GM21526 (cell line): Measurements from ENCODE around the gene SPPL2C.

Experiments used
- ATAC-seq: cut with Tn5 transposase; IDR thresholded peaks from one replicate; pipeline ENCODE4 v1.9.1; 2021; ENCODE audit warnings: moderate library complexity; ENCODE audit not compliant: unreplicated experiment, low FRiP score

The SPPL2C gene

DNA sequence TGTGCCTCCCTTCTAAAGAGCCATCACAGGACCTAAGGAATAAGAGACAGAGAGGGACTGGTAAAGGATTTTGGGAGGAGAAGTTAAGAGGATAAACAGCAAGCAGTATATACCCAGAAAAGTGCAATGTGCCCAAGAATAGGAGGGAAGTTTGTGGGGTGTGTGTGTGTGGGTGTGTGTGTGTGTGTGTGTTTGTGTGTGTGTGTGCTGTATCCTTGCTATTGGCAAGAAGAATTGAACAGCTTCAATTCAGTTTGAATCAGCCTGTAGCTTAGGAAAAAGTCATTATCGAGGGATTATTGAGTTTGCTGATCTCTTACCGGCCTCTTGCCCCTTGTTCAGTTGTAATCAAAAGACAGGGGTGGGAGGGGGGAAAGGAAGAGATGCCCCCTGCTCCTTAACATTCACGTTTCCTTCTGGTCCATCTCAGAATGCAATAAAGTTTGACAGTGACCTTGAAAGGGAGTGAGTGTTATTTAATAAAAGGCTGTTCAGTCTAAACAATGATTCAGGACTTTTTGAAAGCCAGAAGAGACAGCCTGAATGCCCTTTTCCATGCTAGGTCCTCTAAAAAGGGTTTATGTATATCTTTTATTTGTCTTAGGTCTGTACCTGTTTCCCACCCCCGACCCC, 25.8 kb downstream of the SPPL2C start:
- ATAC-seq, result no peak

DNA sequence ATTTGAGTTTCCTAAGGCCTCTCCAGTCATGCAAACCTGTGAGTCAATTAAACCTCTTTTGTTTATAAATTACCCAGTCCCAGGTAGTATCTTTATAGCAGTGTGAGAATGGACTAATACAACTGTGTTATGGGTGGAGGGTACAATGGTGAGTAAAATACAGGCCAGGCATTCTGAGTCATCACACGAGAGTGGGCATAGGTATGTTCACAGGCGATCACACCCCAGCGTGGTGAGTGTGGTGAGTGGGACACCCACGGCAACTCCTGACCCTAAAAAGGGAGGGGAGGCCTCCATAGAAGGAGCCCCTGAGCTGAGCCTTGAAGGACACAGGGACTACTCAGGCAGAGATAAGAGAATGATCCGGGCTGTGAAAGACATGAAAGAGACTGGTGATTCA, 27.0 kb downstream of the SPPL2C start:
- ATAC-seq, result no peak

DNA sequence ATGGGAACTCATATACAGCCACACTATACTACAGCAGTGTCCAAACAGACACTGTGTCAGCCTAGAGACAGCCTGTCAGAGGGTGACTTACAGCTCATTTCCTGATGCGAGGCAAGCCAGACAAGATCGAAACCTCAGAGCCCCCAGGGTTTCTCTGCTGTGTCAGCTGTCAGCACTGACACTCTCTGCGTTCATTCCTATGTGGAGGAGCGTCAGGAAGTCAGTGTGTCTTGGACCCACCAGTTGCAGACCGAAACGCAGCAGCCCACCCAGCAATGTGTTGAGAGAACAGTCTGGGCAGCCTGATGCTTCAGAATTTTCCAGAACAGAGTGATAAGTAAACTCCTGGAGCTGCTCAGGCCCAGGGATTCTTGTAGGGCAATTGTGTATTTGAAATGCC, 29.0 kb downstream of the SPPL2C start:
- ATAC-seq, result no peak

DNA sequence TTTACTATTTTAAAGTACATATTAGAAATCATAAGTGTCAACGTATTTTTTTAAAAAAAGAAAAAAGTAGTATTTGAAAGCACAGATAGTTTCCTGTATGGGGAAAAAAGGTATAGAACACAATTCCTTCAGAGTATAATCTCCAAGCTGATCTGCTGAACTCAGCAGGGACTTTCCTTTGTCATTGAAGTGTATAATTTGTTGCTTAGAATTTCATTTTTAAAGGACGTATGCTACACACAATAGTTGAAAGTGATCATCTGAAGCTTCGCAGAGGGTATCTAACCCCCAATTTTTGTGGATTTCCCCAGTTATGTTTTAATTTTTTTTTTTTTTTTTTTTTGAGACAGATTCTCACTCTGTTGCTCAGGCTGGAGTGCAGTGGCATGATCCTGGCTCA, 29.5 kb downstream of the SPPL2C start:
- no peak for ATAC-seq

DNA sequence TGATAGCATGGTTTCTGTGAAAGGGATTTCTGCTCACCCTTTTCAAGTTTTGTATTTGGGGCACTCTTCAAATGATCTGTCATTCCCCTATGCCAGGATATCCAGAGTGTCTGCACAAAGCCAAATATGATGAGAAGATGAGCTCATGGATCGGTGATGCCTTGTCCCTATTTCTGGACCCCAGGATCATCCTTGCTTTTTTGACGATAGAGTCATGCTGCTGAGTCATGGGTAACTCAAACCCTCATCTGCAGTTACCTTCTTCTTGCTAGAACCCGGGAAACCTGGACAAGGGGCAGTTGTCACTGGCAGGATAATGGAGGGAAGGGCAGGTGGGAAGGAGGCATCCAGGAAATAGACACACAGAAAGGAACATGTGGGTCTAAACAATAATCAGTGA, 31.9 kb downstream of the SPPL2C start:
- ATAC-seq, result no peak

DNA sequence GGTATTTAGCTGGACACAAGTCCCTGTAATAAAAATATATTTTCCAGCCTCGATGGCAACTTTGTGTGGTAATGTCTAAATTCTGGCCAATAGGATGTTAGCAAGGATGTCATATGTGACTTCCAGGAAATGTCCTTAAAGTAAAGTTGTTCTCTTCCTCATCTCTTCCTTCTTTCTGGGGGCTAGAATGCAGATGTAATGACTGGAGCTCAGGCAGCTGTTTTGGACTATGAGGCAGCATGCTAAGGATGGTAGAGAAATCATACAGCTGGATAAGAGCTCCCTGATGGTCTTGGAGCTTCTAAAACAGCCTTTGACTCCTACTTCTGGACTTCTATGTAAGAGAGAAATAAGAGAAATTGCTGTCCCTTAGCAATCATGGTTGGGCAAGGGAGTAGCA, 32.8 kb downstream of the SPPL2C start:
- no peak for ATAC-seq

DNA sequence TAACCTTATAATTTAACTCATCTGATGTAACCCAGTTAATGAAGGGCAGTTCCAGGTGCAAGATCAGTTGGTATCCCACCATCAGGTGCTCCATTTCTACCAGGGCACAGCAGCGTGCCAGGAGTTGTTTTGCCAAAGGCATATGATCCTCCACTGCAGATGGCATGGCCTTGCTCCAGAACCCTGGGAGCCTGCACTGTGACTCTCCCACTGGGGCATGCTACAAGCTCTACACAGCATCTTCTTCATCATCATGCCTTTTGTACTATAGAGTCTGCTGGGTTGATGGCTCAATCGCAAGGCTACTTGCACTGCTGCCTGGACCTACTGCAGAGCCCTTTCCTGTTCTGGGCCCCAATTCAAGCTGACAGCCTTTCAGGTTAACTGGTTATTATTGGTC, 38.4 kb downstream of the SPPL2C start:
- no peak for ATAC-seq

DNA sequence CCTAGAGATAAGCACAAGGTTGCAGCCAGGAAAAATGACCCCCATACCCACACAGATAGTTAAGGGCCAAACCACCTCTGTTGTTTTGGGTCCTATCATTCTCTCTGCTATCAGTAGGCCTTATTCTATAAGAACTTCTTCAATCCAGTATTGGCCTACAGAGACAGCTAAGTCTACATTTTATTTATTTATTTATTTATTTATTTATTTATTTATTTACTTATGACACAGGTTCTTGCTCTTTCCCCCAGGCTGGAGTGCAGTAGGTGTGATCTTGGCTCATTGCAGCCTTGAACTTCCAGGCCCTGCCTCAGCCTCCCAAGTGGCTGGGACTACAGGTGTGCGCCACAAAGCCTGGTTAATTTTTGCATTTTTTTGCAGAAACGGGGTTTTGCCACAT, 42.2 kb downstream of the SPPL2C start:
- no peak for ATAC-seq

DNA sequence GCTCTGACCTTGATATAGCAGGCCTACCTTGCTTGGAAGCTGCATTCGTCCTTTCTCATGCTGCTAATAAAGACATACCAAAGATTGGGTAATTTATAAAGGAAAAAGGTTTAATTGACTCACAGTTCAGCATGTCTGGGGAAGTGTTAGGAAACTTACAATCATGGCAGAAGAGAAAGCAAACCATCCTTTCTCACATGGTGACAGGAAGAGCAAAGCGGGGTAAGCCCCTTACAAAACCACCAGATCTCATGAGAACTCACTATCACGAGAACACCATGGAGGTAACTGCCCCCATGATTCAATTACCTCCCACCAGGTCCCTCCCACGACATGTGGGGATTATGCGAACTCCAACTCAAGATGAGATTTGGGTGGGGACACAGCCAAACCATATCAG, 43.7 kb downstream of the SPPL2C start:
- no peak for ATAC-seq

DNA sequence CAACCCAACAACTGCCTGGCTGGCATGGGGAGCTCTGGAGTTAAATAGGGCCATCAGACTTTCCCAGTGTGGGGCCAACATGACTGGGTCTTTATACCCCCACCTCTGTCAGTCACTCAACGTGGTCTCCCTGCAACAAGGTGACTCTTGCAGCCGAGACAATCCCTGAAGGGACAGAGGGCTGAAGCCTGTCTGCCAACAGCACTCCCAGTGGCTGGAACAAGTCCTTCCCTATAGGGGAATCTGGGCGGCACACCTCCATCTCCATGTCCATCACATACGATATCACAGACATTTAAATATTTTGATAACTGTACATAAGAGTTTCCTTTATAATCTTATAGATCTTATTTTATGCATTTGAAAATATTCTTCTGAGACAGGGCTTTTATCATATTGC, 44.9 kb downstream of the SPPL2C start:
- no peak for ATAC-seq

DNA sequence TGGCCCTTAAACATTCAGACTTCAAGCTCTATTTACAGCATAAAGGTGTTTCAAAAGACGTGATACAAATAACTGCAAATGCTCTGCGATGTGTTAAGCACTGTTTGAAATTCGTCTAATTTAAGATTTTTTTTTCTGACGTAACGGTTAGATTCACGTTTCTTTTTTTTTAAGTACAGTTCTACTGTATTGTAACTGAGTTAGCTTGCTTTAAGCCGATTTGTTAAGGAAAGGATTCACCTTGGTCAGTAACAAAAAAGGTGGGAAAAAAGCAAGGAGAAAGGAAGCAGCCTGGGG, 49.0 kb downstream of the SPPL2C start:
- ATAC-seq, result no peak

DNA sequence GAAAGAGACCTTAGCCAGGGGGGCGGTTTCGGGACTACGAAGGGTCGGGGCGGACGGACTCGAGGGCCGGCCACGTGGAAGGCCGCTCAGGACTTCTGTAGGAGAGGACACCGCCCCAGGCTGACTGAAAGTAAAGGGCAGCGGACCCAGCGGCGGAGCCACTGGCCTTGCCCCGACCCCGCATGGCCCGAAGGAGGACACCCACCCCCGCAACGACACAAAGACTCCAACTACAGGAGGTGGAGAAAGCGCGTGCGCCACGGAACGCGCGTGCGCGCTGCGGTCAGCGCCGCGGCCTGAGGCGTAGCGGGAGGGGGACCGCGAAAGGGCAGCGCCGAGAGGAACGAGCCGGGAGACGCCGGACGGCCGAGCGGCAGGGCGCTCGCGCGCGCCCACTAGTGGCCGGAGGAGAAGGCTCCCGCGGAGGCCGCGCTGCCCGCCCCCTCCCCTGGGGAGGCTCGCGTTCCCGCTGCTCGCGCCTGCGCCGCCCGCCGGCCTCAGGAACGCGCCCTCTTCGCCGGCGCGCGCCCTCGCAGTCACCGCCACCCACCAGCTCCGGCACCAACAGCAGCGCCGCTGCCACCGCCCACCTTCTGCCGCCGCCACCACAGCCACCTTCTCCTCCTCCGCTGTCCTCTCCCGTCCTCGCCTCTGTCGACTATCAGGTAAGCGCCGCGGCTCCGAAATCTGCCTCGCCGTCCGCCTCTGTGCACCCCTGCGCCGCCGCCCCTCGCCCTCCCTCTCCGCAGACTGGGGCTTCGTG, 49.5 kb downstream of the SPPL2C start, which contains the start of gene MAPT:
Gene MAPT (plus strand): TSS at position 533 of the 763 bp plus-strand sequence. CDS start 67,784 bp downstream, outside the sequence.
- ATAC-seq, result peak; percentile 77

DNA sequence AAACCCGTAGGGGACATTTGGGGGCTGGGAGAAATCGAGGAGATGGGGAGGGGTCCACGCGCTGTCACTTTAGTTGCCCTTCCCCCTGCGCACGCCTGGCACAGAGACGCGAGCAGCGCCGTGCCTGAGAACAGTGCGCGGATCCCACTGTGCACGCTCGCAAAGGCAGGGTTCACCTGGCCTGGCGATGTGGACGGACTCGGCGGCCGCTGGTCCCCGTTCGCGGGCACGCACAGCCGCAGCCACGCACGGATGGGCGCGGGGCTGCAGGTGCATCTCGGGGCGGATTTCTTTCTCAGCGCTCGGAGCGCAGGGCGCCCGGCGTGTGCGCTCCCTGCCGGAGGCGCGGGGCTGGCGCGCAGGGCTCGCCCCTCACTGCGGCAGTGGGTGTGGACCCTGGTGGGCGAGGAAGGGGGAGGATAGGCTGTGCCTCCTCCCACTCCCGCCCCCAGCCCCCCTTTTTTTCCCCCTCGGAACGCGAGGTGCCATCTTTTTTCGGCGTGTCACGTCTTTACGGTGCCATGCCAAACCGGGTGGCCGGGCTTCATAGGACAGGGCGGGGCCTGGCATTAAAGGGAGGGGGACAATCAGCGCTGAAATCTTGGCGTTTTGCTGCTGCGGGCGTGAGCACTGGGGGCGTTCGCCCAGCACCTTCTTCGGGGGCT, 50.8 kb downstream of the SPPL2C start:
- ATAC-seq, result no peak

DNA sequence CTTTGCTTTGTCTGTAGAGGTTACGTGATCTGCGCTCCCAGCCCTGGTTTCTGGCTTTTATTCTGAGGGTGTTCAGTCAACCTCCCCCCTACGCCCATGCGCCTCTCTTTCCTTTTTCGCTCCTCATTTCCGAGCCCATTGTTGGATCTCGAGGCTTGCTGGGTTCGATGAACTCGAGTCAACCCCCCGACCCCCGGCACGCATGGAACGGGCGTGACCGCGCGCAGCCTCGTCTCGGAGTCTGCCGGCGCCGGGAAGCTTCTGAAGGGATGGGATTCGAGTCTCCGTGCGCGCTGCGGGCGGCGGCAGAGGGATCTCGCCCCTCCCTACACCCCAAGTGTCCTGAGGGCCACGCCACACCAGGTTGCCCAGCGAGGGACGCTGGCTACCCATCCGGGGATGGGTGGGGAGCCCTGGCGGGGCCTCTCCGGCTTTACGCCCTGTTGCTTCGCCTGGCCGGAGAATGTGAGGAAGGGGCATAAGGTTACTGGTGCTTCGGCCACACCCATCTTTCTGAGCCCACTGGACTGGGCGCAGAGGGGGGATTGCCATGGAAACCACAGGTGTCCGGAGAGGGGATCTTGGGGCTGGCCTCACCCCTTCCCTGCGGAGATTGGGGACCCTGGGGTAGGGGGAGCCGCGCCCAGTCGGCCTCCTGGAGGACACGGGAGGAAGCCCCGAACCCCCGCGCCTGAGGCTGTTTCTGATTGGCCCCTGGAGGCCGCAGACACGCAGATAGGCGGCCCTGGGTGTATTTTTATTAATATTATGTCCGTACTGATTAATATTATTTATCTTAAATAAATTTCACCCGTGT, 51.5 kb downstream of the SPPL2C start:
- ATAC-seq, result no peak
